ENCODE measurements around the gene MFN2. TPM values are rescaled to one million over a fixed set of nuclear protein-coding genes. Genes with fewer than 3 reads are reported as not detected.
A peak's percentile ranks its signal among the peaks of the same experiment; 100 is the strongest.

The MFN2 gene
- total RNA-seq, 1 donor, result 59.7 TPM

DNA sequence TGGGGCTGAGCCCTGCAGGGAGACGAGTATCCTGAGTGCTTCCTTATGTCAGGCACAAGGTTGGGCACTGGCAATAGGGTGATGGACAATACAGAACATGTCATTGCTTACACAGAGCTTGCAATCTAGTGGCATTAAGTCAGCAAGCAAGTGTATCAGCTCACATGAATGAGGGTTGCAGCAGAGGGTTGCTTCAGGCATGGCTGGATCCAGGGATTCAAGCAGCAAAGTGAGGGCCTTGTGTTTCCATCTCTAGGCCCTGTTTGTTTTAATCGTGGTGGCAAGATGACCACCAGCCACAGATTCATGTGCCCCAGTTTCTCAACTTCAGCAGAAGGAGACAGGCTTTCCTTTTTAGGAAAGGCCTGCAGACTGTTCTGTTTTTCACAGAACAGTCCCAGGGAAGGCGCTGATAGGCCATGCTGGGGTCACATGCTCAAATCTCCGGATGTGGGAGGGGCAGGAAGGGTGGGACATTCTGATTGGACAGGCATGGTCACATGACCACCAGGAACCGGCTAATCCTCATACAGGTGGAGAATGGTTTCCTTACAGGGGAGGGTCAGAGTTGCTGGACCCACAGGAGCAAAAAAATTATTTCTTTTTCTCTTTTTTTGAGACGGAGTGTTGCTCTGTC is 31.3 kb upstream of the MFN2 start:
- no peak for DNase-seq (ENCODE audit: low read depth)
- no peak for TF ChIP-seq CTCF (IDR thresholded peaks at IDR 0.05; ENCODE audit: insufficient read depth, low read length)
- H3K4me3 ChIP-seq (ENCODE audit: low read depth, low read length), result no peak overlapping the region

GRCh38 chr1:11951901-11952300 is 28.3 kb upstream of the MFN2 start:
- no peak for TF ChIP-seq CTCF (IDR thresholded peaks at IDR 0.05; ENCODE audit: insufficient read depth, low read length)
- DNase-seq (ENCODE audit: low read depth), result no peak
- no peak overlapping the region for H3K4me3 ChIP-seq (ENCODE audit: low read depth, low read length)

GRCh38 chr1:11952455-11953109 is 27.7 kb upstream of the MFN2 start:
- H3K4me3 ChIP-seq (ENCODE audit: low read depth, low read length), result no peak overlapping the region
- peak; percentile 11 for DNase-seq (ENCODE audit: low read depth)
- TF ChIP-seq CTCF (IDR thresholded peaks at IDR 0.05; ENCODE audit: insufficient read depth, low read length), result no peak

DNA sequence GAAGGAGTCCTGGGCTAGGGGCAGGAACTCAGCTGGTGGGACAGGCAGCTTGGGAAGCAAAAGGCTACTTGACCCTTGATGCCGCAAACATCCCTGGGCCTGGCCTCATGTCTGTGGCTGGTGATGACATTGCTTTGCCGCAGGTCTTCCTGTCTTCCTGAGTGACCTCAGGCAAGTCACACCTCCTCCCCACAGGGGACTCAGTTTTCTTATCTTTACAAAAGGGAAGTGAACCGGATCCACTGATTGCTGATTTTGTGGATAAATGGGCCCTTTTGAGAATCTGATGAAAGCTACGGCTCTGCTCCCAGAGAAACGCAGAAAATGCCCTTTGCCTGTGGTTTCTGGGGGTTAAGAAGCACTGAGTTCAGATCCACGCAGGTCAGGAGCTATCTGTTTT is 25.0 kb upstream of the MFN2 start:
- no peak for TF ChIP-seq CTCF (IDR thresholded peaks at IDR 0.05; ENCODE audit: insufficient read depth, low read length)
- no peak for DNase-seq (ENCODE audit: low read depth)
- H3K4me3 ChIP-seq (ENCODE audit: low read depth, low read length), result no peak overlapping the region

GRCh38 chr1:11957398-11957797 is 22.8 kb upstream of the MFN2 start:
- TF ChIP-seq CTCF (IDR thresholded peaks at IDR 0.05; ENCODE audit: insufficient read depth, low read length), result no peak
- H3K4me3 ChIP-seq (ENCODE audit: low read depth, low read length), result no peak overlapping the region
- DNase-seq (ENCODE audit: low read depth), result no peak

DNA sequence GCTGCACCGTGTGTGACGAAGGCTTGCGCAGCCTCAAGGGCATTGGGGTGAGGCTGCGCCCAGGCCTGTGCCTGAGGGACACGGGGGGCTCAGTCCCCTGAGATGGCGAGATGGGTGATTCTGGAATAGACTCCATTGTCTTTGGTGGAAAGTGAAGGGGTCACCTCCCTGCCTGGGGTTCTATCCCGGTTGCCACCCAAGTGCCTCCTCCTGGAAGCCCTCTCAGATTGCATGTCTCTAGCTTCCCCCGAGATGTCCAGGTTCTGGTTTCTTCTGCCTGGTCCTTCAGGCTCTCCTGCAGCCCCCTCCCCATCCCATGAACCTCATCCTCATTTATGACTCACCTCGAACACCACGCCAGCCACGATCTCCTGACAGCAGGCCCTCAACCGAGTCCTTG is 22.3 kb upstream of the MFN2 start:
- TF ChIP-seq CTCF (IDR thresholded peaks at IDR 0.05; ENCODE audit: insufficient read depth, low read length), result no peak
- H3K4me3 ChIP-seq (ENCODE audit: low read depth, low read length), result no peak overlapping the region
- DNase-seq (ENCODE audit: low read depth), result no peak
